ENCODE results near the gene TNPO2. TPM values are rescaled to one million over a fixed set of nuclear protein-coding genes. Genes with fewer than 3 reads are reported as not detected.
A peak's percentile ranks its signal among the peaks of the same experiment; 100 is the strongest.

The TNPO2 gene
- total and polyA plus RNA-seq, 2 of the 13 experiments (the other 11 are each of a cell fraction or from before 2014, with no cell fraction given), result 31.7 to 61.0 TPM

DNA sequence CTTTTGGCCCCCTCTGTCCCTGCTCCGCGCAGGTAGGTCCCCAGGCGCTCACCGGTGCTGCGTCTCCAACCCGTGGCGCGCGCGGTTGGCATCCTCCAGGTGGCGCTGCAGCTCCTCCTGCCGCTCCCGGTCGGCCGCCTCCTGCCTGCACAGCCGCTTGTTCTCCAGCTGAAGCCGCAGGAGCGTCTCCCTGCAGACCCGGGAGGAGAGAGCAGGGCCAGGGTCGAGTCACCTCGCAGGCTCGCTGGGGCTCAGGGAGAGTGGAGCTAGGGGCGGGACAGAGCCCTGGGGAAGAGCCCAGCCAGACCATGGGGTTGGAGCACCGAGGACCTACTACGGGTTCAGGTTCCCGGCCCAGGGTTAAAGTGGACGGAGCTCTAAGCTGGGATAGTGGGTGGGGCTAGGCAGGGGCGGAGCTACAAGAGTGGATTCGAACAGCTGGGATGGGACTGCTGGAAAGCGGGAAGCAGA lies 42.4 kb upstream of the TNPO2 start (continued):
- TF ChIP-seq KLF6 (CRISPR knock-in tag; IDR thresholded peaks at IDR 0.05) (0 out of 2 replicates have a peak, but pooled peaks have one; percentile 37), HNRNPUL1 (IDR thresholded peaks at IDR 0.05; ENCODE audit: low read depth, low read length) (no peak), SMYD3 (CRISPR knock-in tag; IDR thresholded peaks at IDR 0.05) (no peak), NR0B2 (CRISPR knock-in tag; IDR thresholded peaks at IDR 0.05) (peak; percentile 73; the same call in 1 of the 2 replicates), ELF3 (CRISPR knock-in tag; IDR thresholded peaks at IDR 0.05) (peak; percentile 47; the same call in 1 of the 2 replicates), CREM (IDR thresholded peaks at IDR 0.05) (no peak), CREM (CRISPR knock-in tag; IDR thresholded peaks at IDR 0.05) (no peak), IRF9 (CRISPR knock-in tag; IDR thresholded peaks at IDR 0.05; ENCODE audit: borderline replicate concordance) (no peak), ZNF282 (IDR thresholded peaks at IDR 0.05; ENCODE audit: partially characterized antibody) (no peak), DR1 (CRISPR knock-in tag; IDR thresholded peaks at IDR 0.05) (peak; percentile 60; the same call in 1 of the 2 replicates), ZNF574 (CRISPR knock-in tag; IDR thresholded peaks at IDR 0.05) (peak; percentile 90), CBX1 (IDR thresholded peaks at IDR 0.05; ENCODE audit: low read depth) (no peak), ZMYM4 (CRISPR knock-in tag; IDR thresholded peaks at IDR 0.05) (no peak), ZNF773 (CRISPR knock-in tag; IDR thresholded peaks at IDR 0.05; ENCODE audit: borderline replicate concordance) (no peak; the same call in 1 of the 2 replicates), SALL2 (CRISPR knock-in tag; IDR thresholded peaks at IDR 0.05) (0 out of 2 replicates have a peak, but pooled peaks have one; percentile 22), PTBP1 (IDR thresholded peaks at IDR 0.05; ENCODE audit: low read depth, low read length, poor library complexity, severe bottlenecking) (peak; percentile 56)
- TF ChIP-seq, protein P1, sequence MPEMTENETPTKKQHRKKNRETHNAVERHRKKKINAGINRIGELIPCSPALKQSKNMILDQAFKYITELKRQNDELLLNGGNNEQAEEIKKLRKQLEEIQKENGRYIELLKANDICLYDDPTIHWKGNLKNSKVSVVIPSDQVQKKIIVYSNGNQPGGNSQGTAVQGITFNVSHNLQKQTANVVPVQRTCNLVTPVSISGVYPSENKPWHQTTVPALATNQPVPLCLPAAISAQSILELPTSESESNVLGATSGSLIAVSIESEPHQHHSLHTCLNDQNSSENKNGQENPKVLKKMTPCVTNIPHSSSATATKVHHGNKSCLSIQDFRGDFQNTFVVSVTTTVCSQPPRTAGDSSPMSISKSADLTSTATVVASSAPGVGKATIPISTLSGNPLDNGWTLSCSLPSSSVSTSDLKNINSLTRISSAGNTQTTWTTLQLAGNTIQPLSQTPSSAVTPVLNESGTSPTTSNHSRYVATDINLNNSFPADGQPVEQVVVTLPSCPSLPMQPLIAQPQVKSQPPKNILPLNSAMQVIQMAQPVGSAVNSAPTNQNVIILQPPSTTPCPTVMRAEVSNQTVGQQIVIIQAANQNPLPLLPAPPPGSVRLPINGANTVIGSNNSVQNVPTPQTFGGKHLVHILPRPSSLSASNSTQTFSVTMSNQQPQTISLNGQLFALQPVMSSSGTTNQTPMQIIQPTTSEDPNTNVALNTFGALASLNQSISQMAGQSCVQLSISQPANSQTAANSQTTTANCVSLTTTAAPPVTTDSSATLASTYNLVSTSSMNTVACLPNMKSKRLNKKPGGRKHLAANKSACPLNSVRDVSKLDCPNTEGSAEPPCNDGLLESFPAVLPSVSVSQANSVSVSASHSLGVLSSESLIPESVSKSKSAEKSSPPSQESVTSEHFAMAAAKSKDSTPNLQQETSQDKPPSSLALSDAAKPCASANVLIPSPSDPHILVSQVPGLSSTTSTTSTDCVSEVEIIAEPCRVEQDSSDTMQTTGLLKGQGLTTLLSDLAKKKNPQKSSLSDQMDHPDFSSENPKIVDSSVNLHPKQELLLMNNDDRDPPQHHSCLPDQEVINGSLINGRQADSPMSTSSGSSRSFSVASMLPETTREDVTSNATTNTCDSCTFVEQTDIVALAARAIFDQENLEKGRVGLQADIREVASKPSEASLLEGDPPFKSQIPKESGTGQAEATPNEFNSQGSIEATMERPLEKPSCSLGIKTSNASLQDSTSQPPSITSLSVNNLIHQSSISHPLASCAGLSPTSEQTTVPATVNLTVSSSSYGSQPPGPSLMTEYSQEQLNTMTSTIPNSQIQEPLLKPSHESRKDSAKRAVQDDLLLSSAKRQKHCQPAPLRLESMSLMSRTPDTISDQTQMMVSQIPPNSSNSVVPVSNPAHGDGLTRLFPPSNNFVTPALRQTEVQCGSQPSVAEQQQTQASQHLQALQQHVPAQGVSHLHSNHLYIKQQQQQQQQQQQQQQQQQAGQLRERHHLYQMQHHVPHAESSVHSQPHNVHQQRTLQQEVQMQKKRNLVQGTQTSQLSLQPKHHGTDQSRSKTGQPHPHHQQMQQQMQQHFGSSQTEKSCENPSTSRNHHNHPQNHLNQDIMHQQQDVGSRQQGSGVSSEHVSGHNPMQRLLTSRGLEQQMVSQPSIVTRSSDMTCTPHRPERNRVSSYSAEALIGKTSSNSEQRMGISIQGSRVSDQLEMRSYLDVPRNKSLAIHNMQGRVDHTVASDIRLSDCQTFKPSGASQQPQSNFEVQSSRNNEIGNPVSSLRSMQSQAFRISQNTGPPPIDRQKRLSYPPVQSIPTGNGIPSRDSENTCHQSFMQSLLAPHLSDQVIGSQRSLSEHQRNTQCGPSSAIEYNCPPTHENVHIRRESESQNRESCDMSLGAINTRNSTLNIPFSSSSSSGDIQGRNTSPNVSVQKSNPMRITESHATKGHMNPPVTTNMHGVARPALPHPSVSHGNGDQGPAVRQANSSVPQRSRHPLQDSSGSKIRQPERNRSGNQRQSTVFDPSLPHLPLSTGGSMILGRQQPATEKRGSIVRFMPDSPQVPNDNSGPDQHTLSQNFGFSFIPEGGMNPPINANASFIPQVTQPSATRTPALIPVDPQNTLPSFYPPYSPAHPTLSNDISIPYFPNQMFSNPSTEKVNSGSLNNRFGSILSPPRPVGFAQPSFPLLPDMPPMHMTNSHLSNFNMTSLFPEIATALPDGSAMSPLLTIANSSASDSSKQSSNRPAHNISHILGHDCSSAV (CRISPR knock-in tag; IDR thresholded peaks at IDR 0.05; ENCODE audit: borderline replicate concordance), result no peak
